GM10248 (cell line): ENCODE measurements around the gene TRIP6.
"Not testable (repeated sequence)": the region's sequence is repeated elsewhere in the genome, so short reads cannot be mapped to it uniquely, and the experiment has no call there.

Experiments
- CTCF ChIA-PET: fragments of 300-600 bp; sonication (Branson Sonifier 250); formaldehyde crosslinking; extraction: SDS; loops from one replicate; lab custom pipeline; 2021; ENCODE audit warnings: antibody characterized with exemption; lab: Yijun Ruan, JAX
- POLR2A ChIA-PET: fragments of 350-650 bp; sonication (Branson Sonifier 250); formaldehyde crosslinking; extraction: SDS; loops from one replicate; lab custom pipeline; 2020; ENCODE audit warnings: antibody characterized with exemption; lab: Yijun Ruan, JAX
- DNase-seq: peaks from one replicate; pipeline ENCODE4 v3.0.0; 2012; ENCODE audit errors: extremely low spot score
- TF ChIP-seq, protein P1 (sequence below): IDR thresholded peaks from 2 replicates; pipeline ENCODE4 v1.5.1; 2012; ENCODE audit warnings: mild to moderate bottlenecking, low read depth; ENCODE audit errors: extremely low read depth, missing control alignments, control extremely low read depth

The TRIP6 gene

DNA sequence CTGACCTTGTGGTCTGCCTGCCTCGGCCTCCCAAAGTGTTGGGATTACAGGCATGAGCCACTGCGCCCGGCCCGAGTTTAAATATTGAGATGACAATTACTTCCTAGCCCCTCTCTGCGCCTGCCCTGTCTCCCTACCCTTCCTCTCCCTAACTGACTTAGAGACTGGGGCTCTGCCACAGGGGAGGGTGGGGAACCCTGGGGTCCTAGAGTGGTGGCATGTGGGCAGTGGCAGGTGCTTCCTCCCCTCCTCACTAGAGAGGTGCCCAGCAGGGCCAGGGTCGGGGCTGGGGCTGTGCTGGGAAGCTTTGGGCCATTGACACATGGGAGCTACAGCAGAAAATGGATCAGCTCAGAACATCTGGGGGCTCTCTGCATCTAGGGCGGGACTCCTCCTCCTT lies 35.5 kb downstream of the TRIP6 start:
- POLR2A ChIA-PET = interaction anchor here (1.0 kb wide), 1 partner anchor 179 kb away, joined by 3 read pairs; no protein-coding TSS in a partner anchor
- DNase-seq = no peak
- CTCF ChIA-PET = interaction anchor here (3.7 kb wide), 1 partner anchor 156 kb away, joined by 11 read pairs; no protein-coding TSS in a partner anchor
- TF ChIP-seq, protein P1, sequence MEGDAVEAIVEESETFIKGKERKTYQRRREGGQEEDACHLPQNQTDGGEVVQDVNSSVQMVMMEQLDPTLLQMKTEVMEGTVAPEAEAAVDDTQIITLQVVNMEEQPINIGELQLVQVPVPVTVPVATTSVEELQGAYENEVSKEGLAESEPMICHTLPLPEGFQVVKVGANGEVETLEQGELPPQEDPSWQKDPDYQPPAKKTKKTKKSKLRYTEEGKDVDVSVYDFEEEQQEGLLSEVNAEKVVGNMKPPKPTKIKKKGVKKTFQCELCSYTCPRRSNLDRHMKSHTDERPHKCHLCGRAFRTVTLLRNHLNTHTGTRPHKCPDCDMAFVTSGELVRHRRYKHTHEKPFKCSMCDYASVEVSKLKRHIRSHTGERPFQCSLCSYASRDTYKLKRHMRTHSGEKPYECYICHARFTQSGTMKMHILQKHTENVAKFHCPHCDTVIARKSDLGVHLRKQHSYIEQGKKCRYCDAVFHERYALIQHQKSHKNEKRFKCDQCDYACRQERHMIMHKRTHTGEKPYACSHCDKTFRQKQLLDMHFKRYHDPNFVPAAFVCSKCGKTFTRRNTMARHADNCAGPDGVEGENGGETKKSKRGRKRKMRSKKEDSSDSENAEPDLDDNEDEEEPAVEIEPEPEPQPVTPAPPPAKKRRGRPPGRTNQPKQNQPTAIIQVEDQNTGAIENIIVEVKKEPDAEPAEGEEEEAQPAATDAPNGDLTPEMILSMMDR = no peak

DNA sequence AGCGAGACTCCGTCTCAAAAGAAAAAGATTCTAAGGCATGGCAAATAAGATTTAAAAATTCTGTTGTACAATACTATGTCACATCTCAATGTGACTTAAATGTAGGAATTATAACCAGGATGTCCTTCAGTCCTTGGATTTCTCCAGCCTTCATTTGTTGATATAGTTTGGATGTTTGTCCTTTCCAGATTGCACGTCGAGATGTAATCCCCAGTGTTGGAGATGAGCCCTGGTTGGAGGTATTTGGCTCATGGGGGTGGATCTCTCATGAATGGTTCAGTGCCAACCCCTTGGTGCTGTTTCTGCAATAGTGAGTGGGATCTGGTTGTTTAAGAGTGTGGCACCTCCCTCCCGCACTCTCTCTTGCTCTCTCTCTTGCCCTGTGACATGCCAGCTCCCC lies 41.3 kb downstream of the TRIP6 start:
- TF ChIP-seq, protein P1 = no peak
- POLR2A ChIA-PET = no interaction called here
- CTCF ChIA-PET = no interaction called here
- no peak for DNase-seq

DNA sequence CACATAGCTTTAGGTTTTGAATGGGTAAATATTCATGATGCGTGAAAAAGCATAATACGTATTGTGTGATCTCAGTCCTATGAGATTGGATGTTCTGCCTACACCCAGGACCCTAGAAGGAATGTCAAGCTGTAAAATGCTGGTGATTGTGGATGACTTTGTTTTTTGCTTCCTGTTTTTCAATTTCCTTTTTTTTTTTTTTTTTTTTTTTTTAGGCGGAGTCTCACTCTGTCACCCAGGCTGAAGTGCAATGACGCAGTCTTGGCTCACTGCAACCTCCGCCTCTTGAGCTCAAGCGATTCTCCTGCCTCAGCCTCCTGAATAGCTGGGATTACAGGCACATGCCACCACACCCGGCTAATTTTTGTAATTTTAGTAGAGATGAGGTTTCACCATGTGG lies 43.3 kb downstream of the TRIP6 start:
- DNase-seq, POLR2A ChIA-PET: not testable (repeated sequence)
- CTCF ChIA-PET = interaction anchor here (0.8 to 1.1 kb wide), 3 partner anchors 13 to 167 kb away, joined by 3 to 4 read pairs (median 3); no protein-coding TSS in a partner anchor

DNA sequence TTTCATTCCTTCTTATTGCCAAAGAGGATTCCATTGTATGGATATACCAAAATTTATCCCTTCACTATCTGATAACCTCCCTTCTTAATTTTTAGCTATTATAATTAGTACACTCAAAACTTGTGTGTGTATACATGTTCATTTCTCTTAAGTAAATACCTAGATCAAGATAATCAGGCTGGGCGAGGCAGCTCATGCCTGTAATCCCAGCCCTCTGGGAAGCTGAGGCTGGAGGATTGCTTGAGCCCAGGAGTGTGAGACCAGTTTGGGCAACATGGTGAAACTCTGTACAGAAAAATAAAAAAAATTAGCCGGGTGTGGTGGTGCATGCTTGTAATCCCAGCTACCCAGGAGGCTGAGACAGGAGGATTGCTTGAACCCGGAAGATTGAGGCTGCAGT lies 44.3 kb downstream of the TRIP6 start:
- ChIA-PET CTCF (interaction anchor here (1.1 kb wide), 2 partner anchors 11 to 166 kb away, joined by 3 to 4 read pairs; no protein-coding TSS in a partner anchor), POLR2A (no interaction called here)
- TF ChIP-seq, protein P1 = no peak
- no peak for DNase-seq

DNA sequence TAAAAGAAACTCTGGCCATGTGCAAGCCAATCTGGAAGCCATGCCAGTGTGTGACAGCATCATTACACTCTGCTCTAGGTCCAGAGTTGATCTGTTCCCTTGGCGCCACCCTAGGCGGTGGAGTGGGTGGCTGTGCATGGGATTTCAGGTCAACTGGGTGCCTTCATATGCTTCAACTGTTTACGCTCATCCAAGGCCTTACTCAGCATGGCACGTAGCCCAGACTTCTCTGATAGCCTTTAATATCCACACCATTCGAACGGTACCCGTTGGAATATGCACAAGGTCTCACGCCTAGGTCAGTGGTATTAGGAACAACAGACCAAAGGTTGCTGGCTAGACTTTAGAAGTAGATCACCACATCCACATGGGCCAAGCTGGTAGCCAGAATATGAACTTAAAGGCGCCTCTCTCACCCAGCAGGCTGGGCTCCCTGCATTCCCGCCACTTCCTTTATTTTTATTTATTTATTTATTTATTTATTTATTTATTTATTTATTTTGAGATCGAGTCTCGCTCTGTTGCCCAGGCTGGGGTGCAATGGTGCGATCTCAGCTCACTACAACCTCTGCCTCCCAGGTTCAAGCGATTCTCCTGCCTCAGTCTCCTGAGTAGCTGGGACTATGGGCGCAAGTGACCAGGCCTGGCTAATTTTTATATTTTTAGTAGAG lies 47.2 kb downstream of the TRIP6 start:
- ChIA-PET CTCF (no interaction called here), POLR2A (no interaction called here)
- TF ChIP-seq, protein P1 = no peak
- no peak for DNase-seq

DNA sequence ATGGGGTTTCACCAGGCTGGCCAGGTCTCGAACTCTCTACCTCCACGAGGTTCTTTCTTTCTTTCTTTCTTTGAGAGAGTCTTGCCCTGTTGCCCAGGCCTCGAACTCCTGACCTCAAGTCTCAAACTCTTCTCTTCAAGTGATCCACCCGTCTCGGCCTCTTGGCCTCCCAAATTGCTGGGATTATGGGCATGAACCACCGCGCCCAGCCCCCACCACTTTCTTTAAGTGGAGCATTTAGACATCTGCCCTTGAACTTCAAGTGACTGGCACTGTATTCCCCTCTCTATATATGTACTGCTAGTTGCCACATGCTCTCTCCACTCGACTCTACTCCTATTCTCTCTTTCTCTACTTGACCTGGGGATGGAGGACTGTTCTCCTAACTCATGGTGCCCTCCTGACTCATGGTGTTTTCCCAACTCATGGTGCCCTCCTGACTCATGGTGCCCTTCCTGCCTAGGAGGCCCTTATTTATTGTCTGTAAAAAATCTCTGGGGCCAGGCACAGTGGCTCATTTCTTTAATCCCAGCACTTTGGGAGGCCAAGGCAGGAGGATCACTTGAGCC lies 47.8 kb downstream of the TRIP6 start:
- POLR2A ChIA-PET = no interaction called here

DNA sequence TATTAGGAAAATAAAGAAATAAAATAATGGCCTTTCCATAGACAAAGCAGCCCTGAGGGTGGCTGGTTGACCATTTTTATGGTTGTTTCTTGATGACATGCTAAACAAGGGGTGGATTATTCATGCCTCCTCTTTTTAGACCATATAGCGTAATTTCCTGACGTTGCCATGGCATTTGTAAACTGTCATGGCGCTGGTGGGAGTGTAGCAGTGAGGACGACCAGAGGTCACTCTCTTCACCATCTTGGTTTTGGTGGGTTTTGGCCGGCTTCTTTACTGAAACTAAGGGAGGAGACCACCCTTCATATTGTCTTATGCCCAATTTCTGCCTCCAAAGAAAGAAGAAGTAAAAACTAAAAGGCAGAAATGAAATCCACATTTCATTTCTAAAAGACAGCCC lies 52.1 kb downstream of the TRIP6 start:
- POLR2A ChIA-PET, CTCF ChIA-PET: not testable (repeated sequence)

More for the DNA sequence above, 47.8 kb downstream of the TRIP6 start:
- TF ChIP-seq, protein P1 = no peak
- CTCF ChIA-PET = no interaction called here
- no peak for DNase-seq

DNA sequence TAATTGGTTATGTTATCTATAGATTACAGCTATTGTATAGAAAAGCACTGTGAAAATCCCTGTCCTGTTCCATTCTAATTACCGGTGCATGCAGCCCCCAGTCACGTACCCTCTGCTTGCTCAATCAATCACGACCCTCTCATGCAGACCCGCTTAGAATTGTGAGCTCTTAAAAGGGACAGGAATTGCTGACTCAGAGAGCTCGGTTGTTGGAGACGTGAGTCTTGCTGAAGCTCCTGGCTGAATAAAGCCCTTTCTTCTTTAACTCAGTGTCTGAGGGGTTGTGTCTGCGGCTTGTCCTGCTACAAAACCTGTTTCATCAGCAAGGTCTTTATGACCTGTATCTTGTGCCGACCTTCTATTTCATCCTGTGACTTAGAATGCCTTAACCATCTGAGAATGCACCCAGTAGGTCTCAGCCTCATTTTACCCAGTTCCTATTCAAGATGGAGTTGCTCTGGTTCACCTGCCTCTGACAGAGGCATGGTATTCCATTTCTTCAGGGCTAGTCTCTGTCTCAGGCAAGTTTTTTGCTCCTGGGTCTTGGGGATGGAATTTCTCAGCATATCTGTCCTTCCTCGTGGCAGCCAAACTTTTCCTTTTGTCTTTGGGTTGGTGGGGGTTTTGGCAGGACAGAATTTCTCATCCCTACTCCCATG lies 52.7 kb downstream of the TRIP6 start:
- POLR2A ChIA-PET, CTCF ChIA-PET: not testable (repeated sequence)

More for the DNA sequence above, 52.1 kb downstream of the TRIP6 start:
- DNase-seq = not testable (repeated sequence)

More for the DNA sequence above, 52.7 kb downstream of the TRIP6 start:
- not testable (repeated sequence) for DNase-seq
